Esophagus (tissue), 2 donors: ENCODE results near the gene GRXCR1. TPM values are rescaled to one million over a fixed set of nuclear protein-coding genes. Genes with fewer than 3 reads are reported as not detected.

Experiments
- H3K27ac ChIP-seq, 2 donors: one replicate each; pipeline ENCODE4 v1.5.1; 2013; ENCODE audit warnings: low read depth in 2 of 2, mild to moderate bottlenecking in 2 of 2, inconsistent platforms in 1 of 2, low read length in 1 of 2, moderate library complexity in 1 of 2
- H3K27me3 ChIP-seq, 2 donors: one replicate each; pipeline ENCODE4 v1.6.1; 2013; ENCODE audit warnings: low read length in 2 of 2, control low read depth in 1 of 2, mild to moderate bottlenecking in 1 of 2; ENCODE audit not compliant: insufficient read depth in 2 of 2, control insufficient read depth in 1 of 2
- H3K36me3 ChIP-seq, 2 donors: one replicate each; pipeline ENCODE4 v1.6.1; 2013; ENCODE audit warnings: low read length in 1 of 2; ENCODE audit not compliant: control insufficient read depth in 2 of 2, insufficient read depth in 2 of 2
- H3K4me1 ChIP-seq, 2 donors: one replicate each; pipeline ENCODE4 v1.6.1; 2013; ENCODE audit warnings: low read length in 1 of 2; ENCODE audit not compliant: control insufficient read depth in 2 of 2, insufficient read depth in 2 of 2
- H3K4me3 ChIP-seq, 2 donors: one replicate each; pipeline ENCODE4 v1.5.1; 2013; ENCODE audit warnings: low read length in 2 of 2, mild to moderate bottlenecking in 2 of 2, low read depth in 1 of 2, moderate library complexity in 1 of 2
- H3K9me3 ChIP-seq, 2 donors: one replicate each; pipeline ENCODE4 v1.6.1; 2013; ENCODE audit warnings: mild to moderate bottlenecking in 2 of 2, low read depth in 1 of 2, low read length in 1 of 2, moderate library complexity in 1 of 2; ENCODE audit not compliant: control insufficient read depth in 2 of 2, insufficient read depth in 1 of 2
- WGBS, 2 donors: extraction: QIAGEN DNeasy Blood & Tissue Kit; methylation state at CpG; one replicate each; pipeline ENCODE4 v1.1.7; 2013; 5-methylcytosine and 5-hydroxymethylcytosine counted together
- polyA plus RNA-seq, 2 donors: library from polyadenylated mRNA; stranded (reverse); fragments of 200-250 nt; gene quantifications; one replicate each; pipeline ENCODE4 v1.2.3, GENCODE V29; 2013
- donor health status: healthy with polysubstance abuse.
- donor health status: Bipolar disorder and iron deficiency.

Gene GRXCR1
- polyA plus RNA-seq, 2 donors, result not detected

DNA sequence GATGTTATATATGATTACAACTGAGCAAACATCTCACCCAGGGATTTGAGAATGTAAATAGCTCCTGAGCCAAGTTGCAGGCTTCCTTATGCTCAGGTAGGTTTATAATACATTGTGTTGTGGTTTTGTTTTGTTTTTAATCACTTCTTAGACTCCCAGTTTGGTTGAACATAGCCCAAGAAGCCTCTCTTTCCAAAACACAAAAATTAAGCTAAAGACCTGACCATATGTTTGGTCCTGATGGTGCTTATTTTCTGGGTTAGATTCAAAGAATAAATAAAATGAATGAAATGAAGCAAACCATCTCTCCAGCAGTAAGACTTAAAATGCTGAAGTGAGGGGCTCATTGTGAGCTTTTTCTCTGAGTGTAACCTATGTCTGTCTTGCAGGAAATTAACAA lies 93.5 kb downstream of the GRXCR1 start:
- Histone ChIP-seq H3K27ac (no peak overlapping the region), H3K36me3 (no peaks in the 10 kb centered on the region), H3K4me1 (no peaks in the 10 kb centered on the region), H3K4me3 (no peak overlapping the region), H3K9me3 (no peaks in the 10 kb centered on the region), H3K27me3 (no peaks in the 10 kb centered on the region)

DNA sequence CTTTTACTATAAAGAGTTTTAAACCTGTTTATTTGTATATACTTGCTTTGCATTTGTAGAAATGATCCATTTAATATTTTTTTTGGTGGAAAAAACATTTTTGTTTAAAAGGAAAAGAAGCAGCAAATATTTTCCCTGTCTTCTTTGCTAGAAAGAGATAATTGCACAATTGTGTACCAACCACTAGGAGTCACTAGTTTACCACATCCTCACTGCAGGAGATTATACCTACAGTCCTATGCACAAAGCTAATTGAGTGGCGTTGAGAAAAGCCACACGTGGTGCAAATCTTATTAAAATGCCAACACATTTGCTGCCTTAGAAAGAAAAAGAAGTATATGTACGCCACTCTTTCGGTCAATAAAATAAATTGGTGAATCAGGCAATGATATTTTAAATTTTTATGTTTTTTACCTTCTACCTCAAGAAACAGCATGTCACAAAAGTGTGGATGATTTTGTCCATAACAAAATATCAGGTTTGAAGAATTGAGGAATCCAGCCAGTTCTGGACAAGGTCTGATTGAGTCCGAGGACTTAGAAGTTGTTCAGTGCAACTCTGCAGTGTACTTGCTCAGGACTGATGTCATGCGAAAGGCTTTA lies 102.9 kb downstream of the GRXCR1 start:
- no peaks in the 10 kb centered on the region for H3K4me1 ChIP-seq
- 41 to 43% methylated on average over 6 of the region's 6 CpGs for WGBS, 2 donors
- no peaks in the 10 kb centered on the region for H3K36me3 ChIP-seq
- no peaks in the 10 kb centered on the region for H3K27me3 ChIP-seq
- no peak overlapping the region for H3K4me3 ChIP-seq
- H3K27ac ChIP-seq, result no peak overlapping the region
- no peaks in the 10 kb centered on the region for H3K9me3 ChIP-seq

DNA sequence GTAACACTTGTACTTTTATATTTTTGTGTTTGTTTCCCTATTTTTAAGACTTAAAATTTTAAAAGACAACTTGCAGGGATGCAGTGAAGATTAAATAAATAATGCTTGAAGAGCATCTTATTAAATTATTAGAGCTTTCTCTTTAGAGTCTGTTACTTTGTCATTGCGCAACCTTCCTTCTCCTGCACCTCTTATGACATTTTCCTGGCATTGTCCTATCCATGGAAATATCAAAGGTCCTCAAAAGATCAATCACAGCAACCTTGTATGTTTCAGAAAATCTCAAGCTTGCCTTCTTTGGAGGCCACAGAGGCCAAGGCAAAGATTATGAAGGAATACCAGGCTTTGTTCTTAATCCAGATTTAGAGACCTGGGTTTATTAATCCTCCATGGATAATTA lies 116.3 kb downstream of the GRXCR1 start:
- H3K9me3 ChIP-seq, result peaks cover 0 to 4% of the 10 kb centered on the region in 2 donors
- no peak overlapping the region for H3K27ac ChIP-seq
- no peak overlapping the region for H3K4me3 ChIP-seq
- H3K4me1 ChIP-seq, result no peaks in the 10 kb centered on the region
- 96 to 97% methylated on average over 1 of the region's 1 CpG for WGBS, 2 donors
- H3K27me3 ChIP-seq, result no peaks in the 10 kb centered on the region
- no peaks in the 10 kb centered on the region for H3K36me3 ChIP-seq

DNA sequence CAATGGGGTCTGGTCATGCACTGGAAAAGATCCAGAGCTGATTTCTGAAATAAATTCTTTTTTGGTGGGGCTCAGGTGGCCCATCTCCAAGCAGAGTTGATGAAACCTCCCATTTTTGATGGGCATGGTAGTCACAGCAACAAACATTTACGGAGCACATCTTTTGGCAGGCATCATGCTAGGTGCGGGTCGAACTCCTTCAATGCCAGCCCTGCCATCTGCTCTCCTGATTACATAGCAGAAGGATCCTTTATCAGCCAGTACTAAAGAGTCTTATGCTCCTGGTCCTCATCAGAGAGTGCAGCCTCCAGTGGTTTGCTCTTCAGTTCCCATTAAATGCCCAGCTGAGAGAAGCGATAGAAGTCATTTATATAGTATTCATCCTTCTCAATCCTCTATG lies 121.7 kb downstream of the GRXCR1 start:
- Histone ChIP-seq H3K27me3 (no peaks in the 10 kb centered on the region), H3K4me3 (no peak overlapping the region), H3K36me3 (no peaks in the 10 kb centered on the region), H3K27ac (no peak overlapping the region), H3K4me1 (no peaks in the 10 kb centered on the region), H3K9me3 (peaks cover 0 to 2% of the 10 kb centered on the region in 2 donors)
- WGBS, 2 donors, result 93 to 94% methylated on average over 4 of the region's 4 CpGs

DNA sequence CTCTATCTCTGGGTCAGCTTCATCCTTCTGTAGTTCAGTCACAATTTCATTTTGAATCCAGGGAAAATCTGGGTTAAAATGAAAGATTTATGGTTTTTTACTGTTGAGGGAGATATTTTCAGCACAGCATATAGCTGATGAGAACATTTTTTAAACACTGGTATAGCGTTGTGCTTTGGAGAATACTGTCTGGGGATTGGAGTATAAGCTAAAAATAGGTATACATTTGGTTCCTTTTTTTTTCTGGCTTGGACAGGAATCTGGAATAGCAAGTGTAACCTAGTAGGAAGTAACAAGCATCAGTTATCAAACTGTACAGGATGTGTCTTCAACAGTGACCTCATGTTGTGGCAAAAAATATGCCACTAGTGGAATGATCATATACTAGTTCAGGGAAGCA lies 149.1 kb downstream of the GRXCR1 start:
- Histone ChIP-seq H3K9me3 (no peaks in the 10 kb centered on the region), H3K36me3 (no peaks in the 10 kb centered on the region), H3K4me1 (no peaks in the 10 kb centered on the region), H3K4me3 (no peak overlapping the region), H3K27me3 (no peaks in the 10 kb centered on the region), H3K27ac (no peak overlapping the region)
- 64% methylated on average over 1 of the region's 1 CpG for WGBS, 2 donors

DNA sequence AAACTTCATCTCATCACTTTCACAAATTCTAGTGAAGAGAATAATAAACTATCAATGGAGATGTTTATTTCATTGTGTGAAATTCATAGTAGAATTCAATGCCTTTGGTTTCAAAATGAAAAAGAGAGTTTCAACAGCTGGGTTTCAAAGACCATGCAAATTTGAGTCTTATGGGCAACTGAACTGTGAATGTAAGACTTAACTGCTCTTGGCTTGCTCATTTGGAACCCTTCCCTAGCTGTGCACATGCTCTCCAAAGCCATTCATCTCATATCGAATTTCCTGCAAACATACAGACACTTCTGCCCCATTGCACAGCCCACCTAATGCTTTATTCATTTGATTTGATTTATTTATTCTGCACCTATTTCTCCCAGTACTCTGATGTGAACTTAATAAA lies 154.5 kb downstream of the GRXCR1 start:
- no peaks in the 10 kb centered on the region for H3K4me1 ChIP-seq
- H3K4me3 ChIP-seq, result no peak overlapping the region
- H3K9me3 ChIP-seq, result no peaks in the 10 kb centered on the region
- no peaks in the 10 kb centered on the region for H3K36me3 ChIP-seq
- no peak overlapping the region for H3K27ac ChIP-seq
- no peaks in the 10 kb centered on the region for H3K27me3 ChIP-seq
- 40 to 49% methylated on average over 1 of the region's 1 CpG for WGBS, 2 donors

DNA sequence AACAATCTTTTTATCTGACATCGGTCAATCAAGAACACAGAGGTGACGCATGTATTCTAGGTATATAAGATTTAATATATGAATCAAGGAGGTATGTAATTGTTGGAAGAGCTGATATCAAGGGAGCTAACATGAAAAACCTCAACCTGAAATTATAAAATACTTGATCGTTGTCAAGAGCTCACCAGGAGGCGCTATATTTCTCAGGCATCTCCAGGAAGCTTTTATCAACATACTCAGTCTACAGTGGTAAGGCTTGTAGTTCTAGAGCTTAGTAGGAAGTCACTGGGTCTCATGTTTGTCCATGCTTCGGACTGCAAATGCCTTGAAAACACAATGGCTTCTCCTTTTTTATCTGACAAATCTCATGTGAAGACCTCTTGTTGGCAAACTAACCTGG lies 156.1 kb downstream of the GRXCR1 start:
- no peaks in the 10 kb centered on the region for H3K27me3 ChIP-seq
- H3K4me3 ChIP-seq, result no peak overlapping the region
- H3K9me3 ChIP-seq, result peaks cover 0 to 4% of the 10 kb centered on the region in 2 donors
- H3K4me1 ChIP-seq, result no peaks in the 10 kb centered on the region
- no peaks in the 10 kb centered on the region for H3K36me3 ChIP-seq
- no peak overlapping the region for H3K27ac ChIP-seq
- WGBS, 2 donors, result 76 to 78% methylated on average over 5 of the region's 5 CpGs

DNA sequence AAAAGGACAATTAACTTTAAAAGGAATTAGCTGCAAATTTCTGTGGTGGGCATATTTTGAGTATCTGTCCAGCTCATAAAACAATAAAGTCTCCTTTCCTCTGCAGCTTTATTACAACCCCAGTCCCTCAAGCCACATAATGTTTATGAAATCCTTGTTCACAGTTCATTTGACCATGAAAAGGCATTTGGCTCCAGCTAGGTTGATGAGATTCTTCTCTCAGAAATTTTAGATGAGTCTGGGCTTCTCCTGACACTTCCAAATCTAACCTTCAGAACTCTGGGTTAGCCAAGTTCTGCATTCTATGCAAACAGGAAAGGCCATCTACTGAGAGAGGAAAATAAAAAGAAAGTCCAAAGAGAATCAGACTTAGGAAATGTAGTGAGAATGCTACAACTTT lies 156.8 kb downstream of the GRXCR1 start:
- no peak overlapping the region for H3K4me3 ChIP-seq
- H3K27ac ChIP-seq, result no peak overlapping the region
- H3K4me1 ChIP-seq, result no peaks in the 10 kb centered on the region
- no peaks in the 10 kb centered on the region for H3K27me3 ChIP-seq
- H3K36me3 ChIP-seq, result no peaks in the 10 kb centered on the region
- peaks cover 0 to 4% of the 10 kb centered on the region in 2 donors for H3K9me3 ChIP-seq

DNA sequence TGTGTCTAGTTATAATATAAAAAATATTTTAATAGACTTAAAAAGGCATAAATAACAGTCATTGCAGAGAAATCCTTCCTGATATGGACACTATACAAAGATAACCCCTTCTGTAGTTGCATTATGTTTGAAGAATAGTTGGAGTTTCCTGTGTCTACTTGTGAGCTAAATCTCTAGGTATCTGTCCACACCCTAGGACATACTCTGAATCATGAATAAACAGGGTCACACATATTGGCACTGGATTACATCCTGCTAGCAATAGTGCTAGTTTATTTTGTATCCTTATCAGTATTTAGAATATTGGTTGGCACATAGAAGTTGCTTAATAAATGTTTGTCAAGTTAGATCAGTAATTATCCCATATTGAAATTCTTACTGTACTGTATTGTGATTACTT lies 173.9 kb downstream of the GRXCR1 start:
- Histone ChIP-seq H3K36me3 (no peaks in the 10 kb centered on the region), H3K27ac (no peak overlapping the region), H3K27me3 (no peaks in the 10 kb centered on the region), H3K9me3 (peaks cover 3 to 5% of the 10 kb centered on the region in 2 donors), H3K4me1 (no peaks in the 10 kb centered on the region), H3K4me3 (no peak overlapping the region)

DNA sequence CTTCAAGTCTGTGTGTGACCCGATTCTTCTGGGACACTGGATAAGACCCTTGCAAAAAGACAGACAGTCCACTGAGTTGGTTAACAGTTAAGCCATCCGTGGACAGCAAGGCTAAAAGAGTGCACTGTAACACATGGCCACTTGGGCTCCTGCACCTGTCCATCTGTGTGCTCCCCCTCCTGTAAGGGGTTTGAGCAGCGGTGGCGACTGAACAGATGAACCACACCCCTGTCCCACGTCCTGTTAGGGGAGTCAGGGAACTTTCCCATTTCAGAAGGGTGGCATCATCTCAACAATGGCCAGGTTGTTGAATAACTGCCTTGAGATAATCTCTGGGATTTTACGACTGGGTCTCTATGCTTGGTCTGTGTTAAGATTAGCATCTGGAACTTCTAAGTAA lies 178.6 kb downstream of the GRXCR1 start:
- Histone ChIP-seq H3K27me3 (no peaks in the 10 kb centered on the region), H3K4me3 (no peak overlapping the region), H3K27ac (no peak overlapping the region), H3K9me3 (peaks cover 3 to 7% of the 10 kb centered on the region in 2 donors), H3K4me1 (no peaks in the 10 kb centered on the region), H3K36me3 (no peaks in the 10 kb centered on the region)
- WGBS, 2 donors, result 73 to 79% methylated on average over 6 of the region's 6 CpGs
